Trophoblast cell (in vitro differentiated cells and primary cell): ENCODE results near the gene CSF2RB.

Experiments
- DNase-seq, 2 donors: peaks; one replicate each; pipeline ENCODE4 v3.0.0-alpha.2; 2016
- H2AFZ ChIP-seq: 2 replicates; pipeline ENCODE4 v1.6.1; 2013; ENCODE audit warnings: low read length, moderate library complexity, mild to moderate bottlenecking; ENCODE audit not compliant: insufficient read depth, poor library complexity
- H2AK5ac ChIP-seq: 2 replicates; pipeline ENCODE4 v1.6.1; 2013; ENCODE audit warnings: mild to moderate bottlenecking, low read length
- H2BK120ac ChIP-seq: 2 replicates; pipeline ENCODE4 v1.6.1; 2013; ENCODE audit warnings: low read length, mild to moderate bottlenecking, moderate library complexity; ENCODE audit not compliant: insufficient read depth, poor library complexity
- H2BK12ac ChIP-seq: 2 replicates; pipeline ENCODE4 v1.6.1; 2013; ENCODE audit warnings: mild to moderate bottlenecking, low read length, moderate library complexity
- H2BK5ac ChIP-seq: 2 replicates; pipeline ENCODE4 v1.6.1; 2013; ENCODE audit warnings: low read length, low read depth, moderate library complexity, mild to moderate bottlenecking; ENCODE audit not compliant: poor library complexity
- H3K14ac ChIP-seq: 2 replicates; pipeline ENCODE4 v1.6.1; 2013; ENCODE audit warnings: mild to moderate bottlenecking, low read length
- H3K18ac ChIP-seq: 2 replicates; pipeline ENCODE4 v1.6.1; 2013; ENCODE audit warnings: mild to moderate bottlenecking, low read length
- H3K23ac ChIP-seq: 2 replicates; pipeline ENCODE4 v1.6.1; 2013; ENCODE audit warnings: low read length
- H3K27ac ChIP-seq: 2 replicates; pipeline ENCODE4 v1.5.1; 2013; ENCODE audit warnings: low read depth, mild to moderate bottlenecking, inconsistent platforms, low read length, moderate library complexity
- H3K27me3 ChIP-seq: 2 replicates; pipeline ENCODE4 v1.6.1; 2013; ENCODE audit warnings: inconsistent platforms, mild to moderate bottlenecking, low read length, moderate library complexity; ENCODE audit not compliant: insufficient read depth
- H3K36me3 ChIP-seq, 2 experiments: 1 replicate in 1 of 2; 2 replicates in 1 of 2; pipeline ENCODE4 v1.6.1; 2013; ENCODE audit warnings: low read length in 2 of 2, mild to moderate bottlenecking in 2 of 2, moderate library complexity in 1 of 2; ENCODE audit not compliant: insufficient read depth in 2 of 2, control insufficient read depth in 1 of 2
- H3K4ac ChIP-seq: 2 replicates; pipeline ENCODE4 v1.6.1; 2013; ENCODE audit warnings: low read depth, mild to moderate bottlenecking, low read length, moderate library complexity
- H3K4me1 ChIP-seq, 2 experiments: 1 replicate in 1 of 2; 2 replicates in 1 of 2; pipeline ENCODE4 v1.6.1; 2013; ENCODE audit warnings: low read length in 2 of 2, mild to moderate bottlenecking in 2 of 2, moderate library complexity in 1 of 2; ENCODE audit not compliant: insufficient read depth in 2 of 2, control insufficient read depth in 1 of 2
- H3K4me2 ChIP-seq: 2 replicates; pipeline ENCODE4 v1.6.1; 2013; ENCODE audit warnings: inconsistent platforms, mild to moderate bottlenecking, low read length, moderate library complexity
- H3K4me3 ChIP-seq: 2 replicates; pipeline ENCODE4 v1.5.1; 2013; ENCODE audit warnings: mild to moderate bottlenecking, low read depth, low read length, inconsistent platforms
- H3K79me1 ChIP-seq: one replicate; pipeline ENCODE4 v1.6.1; 2013; ENCODE audit warnings: low read length
- H3K79me2 ChIP-seq: 2 replicates; pipeline ENCODE4 v1.6.1; 2013; ENCODE audit warnings: low read length, mild to moderate bottlenecking; ENCODE audit not compliant: control insufficient read depth, insufficient read depth, poor library complexity
- H3K9ac ChIP-seq: 2 replicates; pipeline ENCODE4 v1.6.1; 2013; ENCODE audit warnings: mild to moderate bottlenecking, low read length
- H3K9me3 ChIP-seq: 2 replicates; pipeline ENCODE4 v1.6.1; 2013; ENCODE audit warnings: low read depth, mild to moderate bottlenecking, control low read depth, inconsistent platforms, low read length; ENCODE audit not compliant: insufficient read depth
- H4K12ac ChIP-seq: 2 replicates; pipeline ENCODE4 v1.6.1; 2013; ENCODE audit warnings: low read depth, mild to moderate bottlenecking, low read length, moderate library complexity
- H4K8ac ChIP-seq: 2 replicates; pipeline ENCODE4 v1.6.1; 2013; ENCODE audit warnings: low read depth, mild to moderate bottlenecking, low read length, moderate library complexity
- H4K91ac ChIP-seq: one replicate; pipeline ENCODE4 v1.6.1; 2013; ENCODE audit warnings: low read depth, mild to moderate bottlenecking, low read length, moderate library complexity
- WGBS: extraction: QIAGEN DNeasy Blood & Tissue Kit; methylation state at CpG from one replicate; pipeline ENCODE4 v1.1.7; 2013; ENCODE audit warnings: missing lambda C conversion rate; ENCODE audit not compliant: insufficient read length, insufficient coverage; ENCODE audit errors: extremely low coverage; 5-methylcytosine and 5-hydroxymethylcytosine counted together

Gene CSF2RB

DNA sequence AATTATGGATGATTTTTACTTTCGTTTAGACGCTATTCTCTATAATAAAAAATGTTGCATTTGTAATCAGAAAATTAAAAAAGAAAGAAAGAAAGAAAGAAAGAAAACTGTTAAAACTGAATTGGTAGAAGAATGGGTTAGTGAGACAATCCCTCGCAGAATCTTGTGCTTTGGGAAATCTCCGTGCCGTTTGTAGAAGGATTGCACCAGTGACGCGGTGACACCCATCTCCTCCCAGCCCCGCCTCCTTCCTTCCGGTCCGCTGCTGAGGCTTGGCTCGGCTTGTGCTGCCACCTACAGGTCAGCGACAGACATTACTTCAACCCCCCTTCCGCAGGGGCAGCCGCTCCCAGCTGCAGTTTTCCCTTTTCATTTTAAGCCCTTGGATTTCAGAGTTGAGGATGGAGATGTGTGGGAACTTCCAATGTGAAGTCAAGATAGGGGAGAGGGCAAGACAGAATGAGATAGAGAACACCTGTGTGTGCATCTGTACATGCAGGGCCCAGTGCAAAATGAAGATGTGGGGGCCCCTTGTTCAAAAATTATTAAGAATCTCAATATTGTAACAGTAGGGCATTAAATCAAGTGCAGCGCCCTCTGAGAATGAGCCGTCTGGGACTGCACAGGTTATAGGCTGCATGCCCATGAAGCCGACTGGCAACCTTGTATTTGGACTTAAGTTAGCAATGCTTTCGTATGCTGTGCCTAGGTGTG lies 64.7 kb downstream of the CSF2RB start:
- H3K79me2 ChIP-seq: no peaks in the 10 kb centered on the region
- no peak overlapping the region for H2AK5ac ChIP-seq
- H4K12ac ChIP-seq: no peak overlapping the region
- H3K36me3 ChIP-seq: no peaks in the 10 kb centered on the region
- no peak overlapping the region for H4K91ac ChIP-seq
- H3K9me3 ChIP-seq: no peaks in the 10 kb centered on the region
- H3K4me1 ChIP-seq: peaks cover 0 to 2% of the 10 kb centered on the region in 2 experiments
- H3K4me3 ChIP-seq: no peak overlapping the region
- no peak overlapping the region for H2BK120ac ChIP-seq
- DNase-seq: peak; percentile 84 to 94
- H2BK5ac ChIP-seq: no peak overlapping the region
- no peak overlapping the region for H3K27ac ChIP-seq
- no peak overlapping the region for H4K8ac ChIP-seq
- no peak overlapping the region for H2BK12ac ChIP-seq
- no CpG with 5 or more reads among the region's 18 CpGs for WGBS
- no peaks in the 10 kb centered on the region for H3K27me3 ChIP-seq
- no peak overlapping the region for H3K4ac ChIP-seq
- H3K18ac ChIP-seq: no peak overlapping the region
- peaks cover 3% of the 10 kb centered on the region for H3K79me1 ChIP-seq
- H3K23ac ChIP-seq: no peak overlapping the region
- H3K4me2 ChIP-seq: peak overlapping the region; percentile 54
- H3K9ac ChIP-seq: no peak overlapping the region
- no peak overlapping the region for H3K14ac ChIP-seq
- no peak overlapping the region for H2AFZ ChIP-seq

DNA sequence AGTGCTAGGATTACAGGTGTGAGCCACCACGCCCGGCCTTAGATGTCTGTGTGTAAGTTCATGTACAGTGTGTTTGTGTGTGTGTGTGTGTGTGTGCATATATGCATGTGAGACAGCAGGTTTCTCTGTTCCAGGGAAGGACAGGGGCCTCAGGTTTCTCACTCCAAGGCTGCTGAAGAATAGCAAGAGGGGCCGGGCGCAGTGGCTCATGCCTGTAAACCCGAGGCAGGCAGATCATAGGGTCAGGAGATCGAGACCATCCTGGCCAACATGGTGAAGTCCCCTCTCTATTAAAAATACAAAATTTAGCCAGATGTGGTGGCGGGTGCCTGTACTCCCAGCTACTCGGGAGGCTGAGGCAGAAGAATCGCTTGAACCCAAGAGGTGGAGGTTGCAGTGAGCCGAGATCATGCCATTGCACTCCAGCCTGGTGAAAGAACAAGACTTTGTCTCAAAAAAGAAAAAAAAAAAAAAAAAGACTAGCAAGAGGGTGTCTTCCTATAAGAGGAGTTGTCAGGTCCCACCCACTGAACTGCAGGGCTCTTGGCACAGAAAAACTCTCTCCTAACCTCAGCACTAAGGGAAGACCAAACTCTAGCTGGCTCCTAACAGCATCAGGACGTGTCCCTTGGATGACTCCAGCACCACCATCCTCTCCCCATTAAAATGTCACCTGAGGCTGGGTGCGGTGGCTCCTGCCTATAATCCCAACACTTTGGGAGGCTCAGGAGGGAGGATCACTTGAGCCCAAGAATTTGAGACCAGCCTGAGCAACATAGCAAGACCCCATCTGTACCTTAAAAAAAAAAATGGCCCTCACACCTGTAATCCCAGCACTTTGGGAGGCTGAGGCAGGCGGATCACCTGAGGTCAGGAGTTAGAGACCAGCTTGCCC lies 65.8 kb downstream of the CSF2RB start:
- no peak overlapping the region for H3K4me3 ChIP-seq
- no peak overlapping the region for H3K18ac ChIP-seq
- WGBS: no CpG with 5 or more reads among the region's 13 CpGs
- H3K14ac ChIP-seq: no peak overlapping the region
- no peaks in the 10 kb centered on the region for H3K36me3 ChIP-seq
- no peak overlapping the region for H4K12ac ChIP-seq
- no peak overlapping the region for H3K27ac ChIP-seq
- H4K8ac ChIP-seq: no peak overlapping the region
- H4K91ac ChIP-seq: no peak overlapping the region
- no peak overlapping the region for H3K4me2 ChIP-seq
- H3K79me2 ChIP-seq: no peaks in the 10 kb centered on the region
- no peak overlapping the region for H2AK5ac ChIP-seq
- no peak overlapping the region for H3K23ac ChIP-seq
- peaks cover 0 to 2% of the 10 kb centered on the region in 2 experiments for H3K4me1 ChIP-seq
- H3K4ac ChIP-seq: no peak overlapping the region
- H2BK120ac ChIP-seq: no peak overlapping the region
- no peak overlapping the region for H3K9ac ChIP-seq
- no peak for DNase-seq
- H2AFZ ChIP-seq: no peak overlapping the region
- H2BK12ac ChIP-seq: no peak overlapping the region
- H3K79me1 ChIP-seq: peaks cover 3% of the 10 kb centered on the region
- H3K9me3 ChIP-seq: no peaks in the 10 kb centered on the region
- no peaks in the 10 kb centered on the region for H3K27me3 ChIP-seq
- H2BK5ac ChIP-seq: no peak overlapping the region

GRCh38 chr22:36981247-36981775 lies 67.9 kb downstream of the CSF2RB start:
- Histone ChIP-seq H3K9ac (no peak overlapping the region), H3K18ac (no peak overlapping the region), H3K23ac (no peak overlapping the region), H3K4ac (no peak overlapping the region), H3K27me3 (no peaks in the 10 kb centered on the region), H3K79me1 (peaks cover 3% of the 10 kb centered on the region), H2AFZ (no peak overlapping the region), H2BK12ac (no peak overlapping the region), H4K12ac (no peak overlapping the region), H3K4me1 (peaks cover 0 to 2% of the 10 kb centered on the region in 2 experiments), H2AK5ac (no peak overlapping the region), H2BK120ac (no peak overlapping the region), H3K36me3 (no peaks in the 10 kb centered on the region), H3K79me2 (no peaks in the 10 kb centered on the region), H4K8ac (no peak overlapping the region), H3K4me3 (no peak overlapping the region), H3K4me2 (no peak overlapping the region), H2BK5ac (no peak overlapping the region), H3K14ac (no peak overlapping the region), H4K91ac (no peak overlapping the region), H3K27ac (no peak overlapping the region), H3K9me3 (no peaks in the 10 kb centered on the region)
- no peak for DNase-seq
- no CpG with 5 or more reads among the region's 16 CpGs for WGBS

DNA sequence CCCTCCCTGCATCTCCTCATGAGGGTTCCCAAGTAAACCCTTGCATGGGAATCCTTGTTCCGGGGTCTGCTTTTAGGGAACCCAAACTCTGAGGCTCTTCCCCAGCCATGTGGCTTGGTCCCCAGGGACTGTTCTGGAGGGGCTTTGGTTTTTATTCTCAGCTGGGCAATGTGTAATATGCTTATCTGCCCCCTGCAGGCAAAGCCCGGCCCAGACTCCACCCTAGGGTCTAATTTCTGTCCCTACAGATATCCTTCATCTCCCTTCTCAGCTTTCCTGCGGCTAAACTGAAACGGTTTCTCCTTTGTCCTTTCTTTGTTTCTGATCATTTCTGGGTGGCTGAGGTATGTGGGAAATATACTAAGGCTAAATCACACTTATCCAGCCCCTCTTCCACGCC lies 68.7 kb downstream of the CSF2RB start:
- Histone ChIP-seq H2BK12ac (no peak overlapping the region), H3K14ac (no peak overlapping the region), H4K8ac (no peak overlapping the region), H3K4me3 (no peak overlapping the region), H3K4me1 (peaks cover 0 to 2% of the 10 kb centered on the region in 2 experiments), H2BK120ac (no peak overlapping the region), H4K91ac (no peak overlapping the region), H3K4me2 (no peak overlapping the region), H3K4ac (no peak overlapping the region), H3K9ac (no peak overlapping the region), H2BK5ac (no peak overlapping the region), H4K12ac (no peak overlapping the region), H3K23ac (no peak overlapping the region), H3K79me2 (no peaks in the 10 kb centered on the region), H3K9me3 (no peaks in the 10 kb centered on the region), H3K18ac (no peak overlapping the region), H3K36me3 (no peaks in the 10 kb centered on the region), H3K27ac (no peak overlapping the region), H2AK5ac (no peak overlapping the region), H2AFZ (no peak overlapping the region), H3K27me3 (no peaks in the 10 kb centered on the region), H3K79me1 (peaks cover 3% of the 10 kb centered on the region)
- no CpG with 5 or more reads among the region's 5 CpGs for WGBS
- no peak for DNase-seq
